MM.1S (cell line): Measurements from ENCODE around the gene LMAN2L.

ENCODE experiments used
- DNase-seq: peaks from one replicate; pipeline ENCODE4 v3.0.0-alpha.2; 2015
- H2AFZ ChIP-seq: fragments of 300-600 bp; sonication (generic); 2 replicates; pipeline ENCODE4 v1.6.0; 2016; ENCODE audit warnings: antibody characterized with exemption, low read length
- H3F3A ChIP-seq: fragments of 300-600 bp; sonication (generic); 2 replicates; pipeline ENCODE4 v1.6.1; 2016; ENCODE audit warnings: mild to moderate bottlenecking, antibody characterized with exemption, low read length, moderate library complexity, mixed read lengths; ENCODE audit not compliant: insufficient read depth
- H3K27ac ChIP-seq: fragments of 300-600 bp; sonication (generic); 2 replicates; pipeline ENCODE4 v1.5.1; 2016; ENCODE audit warnings: mild to moderate bottlenecking, low read length
- H3K27me3 ChIP-seq: fragments of 300-600 bp; sonication (generic); replicated peaks from 2 replicates; pipeline ENCODE4 v1.6.0; 2016; ENCODE audit warnings: low read length; ENCODE audit not compliant: insufficient read depth
- H3K36me3 ChIP-seq: fragments of 300-600 bp; sonication (generic); replicated peaks from 2 replicates; pipeline ENCODE4 v1.6.1; 2016; ENCODE audit warnings: mild to moderate bottlenecking, low read length, mixed read lengths; ENCODE audit not compliant: insufficient read depth
- H3K4me1 ChIP-seq: fragments of 300-600 bp; sonication (generic); 2 replicates; pipeline ENCODE4 v1.6.1; 2016; ENCODE audit warnings: low read length, mixed read lengths
- H3K4me2 ChIP-seq: fragments of 300-600 bp; sonication (generic); 2 replicates; pipeline ENCODE4 v1.6.0; 2016; ENCODE audit warnings: low read depth, low read length
- H3K4me3 ChIP-seq: fragments of 300-600 bp; sonication (generic); 2 replicates; pipeline ENCODE4 v1.5.1; 2016; ENCODE audit warnings: low read length, mixed read lengths
- H3K79me2 ChIP-seq: fragments of 300-600 bp; sonication (generic); 2 replicates; pipeline ENCODE4 v1.6.1; 2016; ENCODE audit warnings: mixed run types, low read length, mixed read lengths
- H3K9ac ChIP-seq: fragments of 300-600 bp; sonication (generic); 2 replicates; pipeline ENCODE4 v1.6.1; 2016; ENCODE audit warnings: low read length, mixed read lengths
- H3K9me2 ChIP-seq: fragments of 300-600 bp; sonication (generic); replicated peaks from 2 replicates; pipeline ENCODE4 v1.6.1; 2016; ENCODE audit warnings: mild to moderate bottlenecking, low read length, mixed read lengths; ENCODE audit not compliant: insufficient read depth
- H3K9me3 ChIP-seq: fragments of 300-600 bp; sonication (generic); replicated peaks from 2 replicates; pipeline ENCODE4 v1.6.1; 2016; ENCODE audit warnings: mild to moderate bottlenecking, low read length, mixed read lengths; ENCODE audit not compliant: insufficient read depth
- H4K20me1 ChIP-seq: fragments of 300-600 bp; sonication (generic); 2 replicates; pipeline ENCODE4 v1.6.1; 2016; ENCODE audit warnings: mild to moderate bottlenecking, low read length, moderate library complexity, mixed read lengths; ENCODE audit not compliant: insufficient read depth
- EZH2 ChIP-seq: fragments of 300-600 bp; sonication (generic); optimal IDR thresholded peaks from 2 replicates; pipeline ENCODE3; 2017; ENCODE audit warnings: low read depth, mild to moderate bottlenecking, antibody characterized with exemption, low read length, mixed read lengths
- EZH2phosphoT487 ChIP-seq: fragments of 300-600 bp; sonication (generic); IDR thresholded peaks from 2 replicates; pipeline ENCODE4 v1.6.1; 2018; ENCODE audit warnings: antibody characterized with exemption, low read length
- TF ChIP-seq, protein P1 (sequence below): fragments of 300-600 bp; sonication (generic); IDR thresholded peaks from 2 replicates; pipeline ENCODE4 v1.5.1; 2016; ENCODE audit warnings: antibody characterized with exemption, low read length, mixed read lengths

Gene LMAN2L

DNA sequence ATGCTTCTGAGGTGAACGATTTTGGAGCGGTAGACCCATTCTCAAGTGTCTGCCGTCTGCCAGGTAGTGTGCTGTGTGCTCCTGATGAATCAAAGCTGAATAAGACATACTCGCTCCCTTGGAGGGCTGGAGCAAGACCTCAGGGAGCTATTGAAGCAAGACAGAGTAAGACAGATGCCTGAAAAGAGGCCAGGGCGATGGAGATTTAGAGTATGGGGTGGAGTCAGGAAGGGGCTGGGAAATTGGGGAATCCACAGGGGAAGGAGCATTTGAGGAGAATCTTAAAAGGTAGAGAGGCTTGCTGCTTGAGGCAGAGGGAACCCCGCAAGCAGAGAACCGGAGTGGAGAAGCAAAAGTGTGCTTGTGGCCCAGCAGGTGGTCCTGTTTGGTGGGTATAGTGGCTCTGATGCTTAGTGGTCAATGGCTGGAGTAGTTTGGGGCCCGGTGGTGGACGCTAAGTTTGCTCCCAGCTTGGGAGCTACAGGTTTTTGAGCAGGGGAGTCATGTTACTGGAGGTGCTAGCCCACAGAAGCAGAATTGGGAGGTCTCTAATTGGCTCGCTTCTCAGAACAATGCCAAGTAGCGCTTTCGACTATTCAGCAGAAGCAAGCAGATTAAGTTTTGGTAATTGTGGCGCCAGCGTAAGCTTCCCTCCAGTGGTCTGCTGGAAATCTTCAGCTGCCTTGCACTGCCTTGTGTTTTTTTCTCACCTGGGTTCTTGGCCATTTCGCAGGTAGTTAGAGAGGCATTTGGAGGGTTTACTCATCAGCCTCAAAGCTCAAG, 22.9 kb upstream of the LMAN2L start:
- peak overlapping the region; percentile 1; the same call in 1 of the 2 replicates for H3K27ac ChIP-seq
- H3K9ac ChIP-seq, result peak overlapping the region; percentile 43; the same call in 1 of the 2 replicates
- H2AFZ ChIP-seq, result peak overlapping the region; percentile 30
- H4K20me1 ChIP-seq, result no peaks in the 10 kb centered on the region
- peak overlapping the region; percentile 73 for H3K4me3 ChIP-seq
- no peaks in the 10 kb centered on the region for H3K27me3 ChIP-seq
- H3K4me2 ChIP-seq, result peak overlapping the region; percentile 93
- H3K36me3 ChIP-seq, result no peaks in the 10 kb centered on the region
- no peaks in the 10 kb centered on the region for H3K9me2 ChIP-seq
- peaks cover 30% of the 10 kb centered on the region for H3K4me1 ChIP-seq
- H3K79me2 ChIP-seq, result peaks cover 40% of the 10 kb centered on the region
- DNase-seq, result peak; percentile 57
- no peak for TF ChIP-seq EZH2
- TF ChIP-seq, protein P1, sequence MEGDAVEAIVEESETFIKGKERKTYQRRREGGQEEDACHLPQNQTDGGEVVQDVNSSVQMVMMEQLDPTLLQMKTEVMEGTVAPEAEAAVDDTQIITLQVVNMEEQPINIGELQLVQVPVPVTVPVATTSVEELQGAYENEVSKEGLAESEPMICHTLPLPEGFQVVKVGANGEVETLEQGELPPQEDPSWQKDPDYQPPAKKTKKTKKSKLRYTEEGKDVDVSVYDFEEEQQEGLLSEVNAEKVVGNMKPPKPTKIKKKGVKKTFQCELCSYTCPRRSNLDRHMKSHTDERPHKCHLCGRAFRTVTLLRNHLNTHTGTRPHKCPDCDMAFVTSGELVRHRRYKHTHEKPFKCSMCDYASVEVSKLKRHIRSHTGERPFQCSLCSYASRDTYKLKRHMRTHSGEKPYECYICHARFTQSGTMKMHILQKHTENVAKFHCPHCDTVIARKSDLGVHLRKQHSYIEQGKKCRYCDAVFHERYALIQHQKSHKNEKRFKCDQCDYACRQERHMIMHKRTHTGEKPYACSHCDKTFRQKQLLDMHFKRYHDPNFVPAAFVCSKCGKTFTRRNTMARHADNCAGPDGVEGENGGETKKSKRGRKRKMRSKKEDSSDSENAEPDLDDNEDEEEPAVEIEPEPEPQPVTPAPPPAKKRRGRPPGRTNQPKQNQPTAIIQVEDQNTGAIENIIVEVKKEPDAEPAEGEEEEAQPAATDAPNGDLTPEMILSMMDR, result 0 out of 2 replicates have a peak, but pooled peaks have one; percentile 3
- no peaks in the 10 kb centered on the region for H3K9me3 ChIP-seq
- H3F3A ChIP-seq, result peaks cover 14% of the 10 kb centered on the region; the same call in 1 of the 2 replicates

DNA sequence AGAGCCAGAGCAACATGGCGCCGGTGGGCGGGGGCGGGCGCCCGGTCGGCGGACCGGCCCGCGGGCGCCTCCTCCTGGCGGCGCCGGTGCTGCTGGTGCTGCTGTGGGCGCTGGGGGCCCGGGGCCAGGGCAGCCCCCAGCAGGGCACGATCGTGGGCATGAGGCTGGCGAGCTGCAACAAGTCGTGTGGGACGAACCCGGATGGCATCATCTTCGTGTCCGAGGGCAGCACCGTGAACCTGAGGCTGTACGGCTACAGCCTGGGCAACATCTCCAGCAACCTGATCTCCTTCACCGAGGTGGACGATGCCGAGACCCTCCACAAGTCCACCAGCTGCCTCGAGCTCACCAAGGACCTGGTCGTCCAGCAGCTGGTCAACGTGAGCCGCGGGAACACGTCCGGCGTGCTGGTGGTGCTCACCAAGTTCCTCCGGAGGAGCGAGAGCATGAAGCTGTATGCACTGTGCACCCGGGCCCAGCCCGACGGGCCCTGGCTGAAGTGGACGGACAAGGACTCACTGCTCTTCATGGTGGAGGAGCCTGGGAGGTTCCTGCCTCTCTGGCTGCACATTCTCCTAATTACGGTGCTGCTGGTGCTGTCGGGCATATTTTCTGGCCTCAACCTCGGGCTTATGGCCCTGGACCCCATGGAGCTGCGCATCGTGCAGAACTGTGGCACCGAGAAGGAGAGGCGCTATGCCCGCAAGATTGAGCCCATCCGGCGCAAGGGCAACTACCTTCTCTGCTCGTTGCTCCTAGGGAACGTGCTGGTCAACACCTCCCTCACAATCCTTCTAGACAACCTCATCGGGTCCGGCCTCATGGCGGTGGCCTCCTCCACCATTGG, 21.3 kb upstream of the LMAN2L start:
- TF ChIP-seq, protein P1, result peak; percentile 35
- TF ChIP-seq EZH2phosphoT487, result no peak
- peaks cover 31% of the 10 kb centered on the region for H3K79me2 ChIP-seq
- no peak for DNase-seq

DNA sequence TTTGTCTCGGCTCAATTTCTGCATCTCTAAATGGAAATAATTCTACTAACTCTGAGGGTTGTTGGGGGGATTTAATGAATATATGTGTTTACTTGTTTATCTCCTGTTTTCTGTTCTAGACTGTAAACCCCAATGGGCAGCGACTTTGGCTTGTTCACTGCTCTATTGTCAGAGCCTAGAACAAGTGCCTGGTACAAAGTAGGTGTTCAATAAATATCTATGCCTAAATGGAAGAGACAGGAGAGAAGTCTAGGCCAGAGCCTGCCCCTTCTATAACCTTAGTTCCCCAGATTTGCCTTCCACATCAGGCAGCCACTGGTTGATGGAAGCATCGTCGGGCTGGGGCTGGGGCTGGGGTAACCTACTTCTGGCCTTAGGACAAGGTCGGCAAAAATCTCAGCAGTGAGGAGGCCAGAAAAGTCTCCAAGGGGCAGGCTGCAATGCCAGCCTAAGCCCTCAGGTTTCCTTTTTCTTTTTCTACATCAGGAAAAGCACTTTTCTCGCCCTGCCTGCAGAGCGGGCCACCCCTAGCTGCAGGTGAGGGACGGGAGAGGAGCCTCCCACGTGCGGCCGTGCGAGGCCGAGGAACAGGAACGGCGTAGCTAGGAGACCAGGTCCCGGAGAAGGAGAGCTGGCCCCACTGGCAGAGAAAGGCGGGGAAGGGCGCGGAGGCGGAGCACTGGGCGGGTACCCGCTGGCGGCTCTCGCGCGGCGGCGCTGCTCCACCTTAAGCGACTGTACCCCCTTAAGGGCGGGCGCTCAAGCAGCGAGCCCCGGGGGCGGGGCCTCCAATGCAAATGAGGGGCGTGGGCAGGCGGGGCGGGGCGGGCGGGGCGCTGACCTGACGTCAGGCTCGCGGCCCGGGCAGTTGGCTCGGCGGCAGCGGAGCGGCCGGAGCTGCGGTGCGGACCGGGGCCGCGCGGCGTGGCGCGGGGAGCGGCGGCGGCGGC, 20.4 kb upstream of the LMAN2L start, which contains the start of gene CNNM4:
TSS of gene CNNM4 (plus strand) at position 867 of the 950 bp plus-strand sequence. CDS start 98 bp downstream, outside the sequence.
- H2AFZ ChIP-seq, result peak within 1 kb of the TSS; percentile 78
- H3K4me2 ChIP-seq, result peak within 1 kb of the TSS; percentile 93
- TF ChIP-seq EZH2phosphoT487, result no peak
- TF ChIP-seq, protein P1, result no peak
- no peak for TF ChIP-seq EZH2
- no peaks in the 10 kb centered on the region for H4K20me1 ChIP-seq
- no peaks in the 10 kb centered on the region for H3K27me3 ChIP-seq
- H3K4me1 ChIP-seq, result peaks cover 30% of the 10 kb centered on the region
- peaks cover 30% of the 10 kb centered on the region for H3K79me2 ChIP-seq
- H3K4me3 ChIP-seq, result peak within 1 kb of the TSS; percentile 73
- DNase-seq, result peak; percentile 94
- peaks cover 14% of the 10 kb centered on the region; the same call in 1 of the 2 replicates for H3F3A ChIP-seq
- peak within 1 kb of the TSS; percentile 50; the same call in 1 of the 2 replicates for H3K9ac ChIP-seq
- H3K9me3 ChIP-seq, result no peaks in the 10 kb centered on the region
- no peaks in the 10 kb centered on the region for H3K9me2 ChIP-seq
- H3K27ac ChIP-seq, result peak within 1 kb of the TSS; percentile 45; the same call in 1 of the 2 replicates
- H3K36me3 ChIP-seq, result no peaks in the 10 kb centered on the region

More for the DNA sequence above, 21.3 kb upstream of the LMAN2L start:
- Histone ChIP-seq H2AFZ (peak overlapping the region; percentile 52), H3K9me3 (no peaks in the 10 kb centered on the region), H3K4me2 (peak overlapping the region; percentile 93), H3K27ac (no peak overlapping the region), H3K9me2 (no peaks in the 10 kb centered on the region), H3K4me3 (peak overlapping the region; percentile 73), H3K9ac (peak overlapping the region; percentile 50; the same call in 1 of the 2 replicates), H3K27me3 (no peaks in the 10 kb centered on the region), H4K20me1 (no peaks in the 10 kb centered on the region), H3K36me3 (no peaks in the 10 kb centered on the region), H3F3A (peaks cover 14% of the 10 kb centered on the region; the same call in 1 of the 2 replicates), H3K4me1 (peaks cover 30% of the 10 kb centered on the region)
